SK-N-SH (cell line): ENCODE data around the gene NCAM1.

Experiments used
- CTCF ChIP-seq: fragments of 200-600 bp; sonication (generic); IDR thresholded peaks from 2 replicates; pipeline ENCODE4 v1.6.1; 2017; ENCODE audit warnings: antibody characterized with exemption, mild to moderate bottlenecking, moderate library complexity
- JUND ChIP-seq: IDR thresholded peaks from 2 replicates; pipeline ENCODE4 v1.4.0; 2012
- POLR2AphosphoS5 ChIP-seq: IDR thresholded peaks from 2 replicates; pipeline ENCODE4 v1.6.1; 2012; ENCODE audit warnings: low read depth, low read length
- RFX5 ChIP-seq: IDR thresholded peaks from 2 replicates; pipeline ENCODE4 v1.6.1; 2012; ENCODE audit warnings: mild to moderate bottlenecking, improper control_type of control experiment, low read length
- TF ChIP-seq, protein P1 (sequence below): fragments of 150-350 bp; IDR thresholded peaks from 2 replicates; pipeline ENCODE4 v1.6.1; 2017; ENCODE audit warnings: antibody characterized with exemption, low read length, low read depth, borderline replicate concordance
- TF ChIP-seq, protein P2 (sequence below): IDR thresholded peaks from 2 replicates; pipeline ENCODE4 v1.4.0; 2012; ENCODE audit warnings: low read depth, borderline replicate concordance

DNA sequence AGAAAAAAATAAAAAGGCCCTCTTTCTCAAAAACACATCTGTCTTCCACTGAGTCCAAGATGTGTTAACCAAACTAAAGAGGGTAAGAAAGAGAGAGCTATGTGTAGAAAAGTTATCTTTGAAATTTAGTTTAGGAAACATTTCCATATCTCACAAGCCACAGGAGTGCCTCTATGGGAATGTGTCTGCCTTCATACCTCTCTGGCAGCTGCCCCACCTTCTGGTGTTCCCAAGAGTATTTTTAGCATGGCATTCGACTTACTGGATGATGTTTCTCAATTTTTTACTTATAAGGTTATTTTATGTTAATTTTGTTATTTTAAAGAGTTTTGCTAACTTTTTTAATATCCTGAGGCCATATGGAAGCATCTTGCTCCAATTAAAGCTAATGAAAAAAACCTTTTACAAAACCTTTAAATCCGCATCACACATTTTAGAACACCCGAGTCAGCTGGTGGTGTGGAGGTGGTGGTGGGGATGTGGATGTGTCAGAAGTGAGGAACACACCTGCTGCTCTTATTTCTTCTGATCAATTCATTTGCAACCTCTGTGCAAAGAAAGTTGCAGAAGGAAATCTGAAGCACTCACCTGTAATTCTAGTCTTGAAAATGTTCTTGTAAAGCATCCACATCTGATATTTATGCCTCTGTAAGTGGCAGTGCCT is 112.2 kb downstream of the NCAM1 start:
- TF ChIP-seq CTCF (no peak), RFX5 (no peak), POLR2AphosphoS5 (no peak), JUND (no peak)
- TF ChIP-seq, protein P1, sequence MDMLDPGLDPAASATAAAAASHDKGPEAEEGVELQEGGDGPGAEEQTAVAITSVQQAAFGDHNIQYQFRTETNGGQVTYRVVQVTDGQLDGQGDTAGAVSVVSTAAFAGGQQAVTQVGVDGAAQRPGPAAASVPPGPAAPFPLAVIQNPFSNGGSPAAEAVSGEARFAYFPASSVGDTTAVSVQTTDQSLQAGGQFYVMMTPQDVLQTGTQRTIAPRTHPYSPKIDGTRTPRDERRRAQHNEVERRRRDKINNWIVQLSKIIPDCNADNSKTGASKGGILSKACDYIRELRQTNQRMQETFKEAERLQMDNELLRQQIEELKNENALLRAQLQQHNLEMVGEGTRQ: no peak
- TF ChIP-seq, protein P2, sequence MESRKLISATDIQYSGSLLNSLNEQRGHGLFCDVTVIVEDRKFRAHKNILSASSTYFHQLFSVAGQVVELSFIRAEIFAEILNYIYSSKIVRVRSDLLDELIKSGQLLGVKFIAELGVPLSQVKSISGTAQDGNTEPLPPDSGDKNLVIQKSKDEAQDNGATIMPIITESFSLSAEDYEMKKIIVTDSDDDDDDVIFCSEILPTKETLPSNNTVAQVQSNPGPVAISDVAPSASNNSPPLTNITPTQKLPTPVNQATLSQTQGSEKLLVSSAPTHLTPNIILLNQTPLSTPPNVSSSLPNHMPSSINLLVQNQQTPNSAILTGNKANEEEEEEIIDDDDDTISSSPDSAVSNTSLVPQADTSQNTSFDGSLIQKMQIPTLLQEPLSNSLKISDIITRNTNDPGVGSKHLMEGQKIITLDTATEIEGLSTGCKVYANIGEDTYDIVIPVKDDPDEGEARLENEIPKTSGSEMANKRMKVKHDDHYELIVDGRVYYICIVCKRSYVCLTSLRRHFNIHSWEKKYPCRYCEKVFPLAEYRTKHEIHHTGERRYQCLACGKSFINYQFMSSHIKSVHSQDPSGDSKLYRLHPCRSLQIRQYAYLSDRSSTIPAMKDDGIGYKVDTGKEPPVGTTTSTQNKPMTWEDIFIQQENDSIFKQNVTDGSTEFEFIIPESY: no peak
